Mucosa of gallbladder (tissue), 1 donor: ENCODE data around the gene TMOD4. TPM values are rescaled to one million over a fixed set of nuclear protein-coding genes. Genes with fewer than 3 reads are reported as not detected.

ENCODE experiments used
- DNase-seq: peaks from one replicate; pipeline ENCODE4 v3.0.0-alpha.2; 2020; ENCODE audit warnings: low spot score
- total RNA-seq: library from RNA; stranded (reverse); gene quantifications from one replicate; pipeline ENCODE4 v1.2.1, GENCODE V29; 2021
- donor health status: DM: no; HTN: no; CAD: no.

The TMOD4 gene
- total RNA-seq, 1 donor from 2014 or later: 0.78 TPM

- DNase-seq: no peak
Observed at GRCh38 chr1:151175041-151175741, 590 bp downstream of the TMOD4 start.

- DNase-seq: no peak
Observed at GRCh38 chr1:151171190-151171589, 4.6 kb downstream of the TMOD4 start.

- no peak for DNase-seq
Observed at GRCh38 chr1:151167116-151167515, 8.7 kb downstream of the TMOD4 start.

- DNase-seq: no peak
Observed at GRCh38 chr1:151166505-151166956, 9.2 kb downstream of the TMOD4 start.

- peak; percentile 99 for DNase-seq
Observed at GRCh38 chr1:151165738-151166504, 9.9 kb downstream of the TMOD4 start, which contains the start of the genes LYSMD1 and SCNM1. Gene LYSMD1, minus strand, starts transcription at chr1:151165902. Its CDS starts 644 bp downstream, at chr1:151165258. Gene SCNM1, plus strand, starts transcription at chr1:151166144. Its CDS starts 9 bp downstream, at chr1:151166153.

GRCh38 chr1:151165281-151165737, 10.5 kb downstream of the TMOD4 start:
- no peak for DNase-seq

- no peak for DNase-seq
Observed at GRCh38 chr1:151164732-151165280, 11.0 kb downstream of the TMOD4 start.

- no peak for DNase-seq
Observed at GRCh38 chr1:151159373-151159772, 16.4 kb downstream of the TMOD4 start.

GRCh38 chr1:151158751-151159251, 17.0 kb downstream of the TMOD4 start:
- no peak for DNase-seq

GRCh38 chr1:151158326-151158725, 17.5 kb downstream of the TMOD4 start:
- DNase-seq: no peak

- DNase-seq: no peak
Observed at GRCh38 chr1:151157067-151157531, 18.7 kb downstream of the TMOD4 start.

- peak; percentile 38 for DNase-seq
Observed at GRCh38 chr1:151156515-151156819, 19.3 kb downstream of the TMOD4 start, which contains the start of gene TNFAIP8L2. Gene TNFAIP8L2, plus strand, starts transcription at chr1:151156649. Its CDS starts 2,049 bp downstream, at chr1:151158698.

- no peak for DNase-seq
Observed at GRCh38 chr1:151147665-151148064, 28.1 kb downstream of the TMOD4 start.

- no peak for DNase-seq
Observed at GRCh38 chr1:151147132-151147503, 28.7 kb downstream of the TMOD4 start.

GRCh38 chr1:151146412-151147131, 29.2 kb downstream of the TMOD4 start, which contains the start of gene SEMA6C:
Gene SEMA6C, minus strand, starts transcription at chr1:151146631. Its CDS starts 4,010 bp downstream, at chr1:151142621.
- peak; percentile 94 for DNase-seq

GRCh38 chr1:151146072-151146411, 29.7 kb downstream of the TMOD4 start:
- DNase-seq: no peak

- DNase-seq: no peak
Observed at GRCh38 chr1:151145304-151146071, 30.3 kb downstream of the TMOD4 start.

- DNase-seq: no peak
Observed at GRCh38 chr1:151144474-151145303, 31.1 kb downstream of the TMOD4 start.

GRCh38 chr1:151143986-151144385, 31.8 kb downstream of the TMOD4 start:
- no peak for DNase-seq

- no peak for DNase-seq
Observed at GRCh38 chr1:151143057-151143435, 32.7 kb downstream of the TMOD4 start.
